Peyer's patch (tissue), 4 donors: ENCODE data around the gene TMEM117. TPM values are rescaled to one million over a fixed set of nuclear protein-coding genes. Genes with fewer than 3 reads are reported as not detected.

ENCODE experiments used
- DNase-seq, 3 donors: peaks; one replicate each; pipeline ENCODE4 v3.0.0-alpha.2; 2017 to 2019
- H3K27ac ChIP-seq, 4 donors: fragments of 200-600 bp; sonication (generic); one replicate each; pipeline ENCODE4 v1.5.1; 2016 to 2019
- H3K27me3 ChIP-seq, 2 donors: fragments of 200-600 bp; sonication (generic); one replicate each; pipeline ENCODE4 v1.5.1; 2019
- H3K36me3 ChIP-seq, 3 donors: fragments of 200-600 bp; sonication (generic); one replicate each; pipeline ENCODE4 v1.5.1; 2016 to 2019
- H3K4me1 ChIP-seq, 4 donors: fragments of 200-600 bp; sonication (generic); one replicate each; pipeline ENCODE4 v1.5.1; 2016 to 2019
- H3K4me3 ChIP-seq, 4 donors: fragments of 200-600 bp; sonication (generic); 1 replicate in 3 of 4; 2 replicates in 1 of 4; pipeline ENCODE4 v1.5.1; 2016 to 2019; ENCODE audit warnings: mild to moderate bottlenecking in 1 of 4
- H3K9me3 ChIP-seq, 4 donors: fragments of 200-600 bp; sonication (generic); one replicate each; pipeline ENCODE4 v1.5.1; 2016 to 2019; ENCODE audit warnings: mild to moderate bottlenecking in 1 of 4
- POLR2A ChIP-seq, 2 donors: fragments of 450-650 bp; IDR thresholded peaks; one replicate each; pipeline ENCODE4 v1.5.1; 2017; ENCODE audit warnings: antibody characterized with exemption in 2 of 2, mild to moderate bottlenecking in 2 of 2, moderate library complexity in 2 of 2
- total RNA-seq, 4 donors: library from RNA; depleted of rRNA; stranded (reverse); fragments of >200 nt; gene quantifications; one replicate each; pipeline ENCODE4 v1.1.0, GENCODE V29; 2016
- TF ChIP-seq, protein P1 (sequence below), 6 experiments: fragments of 450-650 bp in 4 of 6; fragments of 200-600 bp in 2 of 6; sonication (generic) in 1 of 6; IDR thresholded peaks; one replicate each; pipeline ENCODE4 v1.5.1; 2017 to 2019; ENCODE audit warnings: antibody characterized with exemption in 6 of 6, mild to moderate bottlenecking in 3 of 6, moderate library complexity in 1 of 6

The TMEM117 gene
- total RNA-seq, 4 donors from 2014 or later: 10.7 to 60.1 (median 51.9) TPM

DNA sequence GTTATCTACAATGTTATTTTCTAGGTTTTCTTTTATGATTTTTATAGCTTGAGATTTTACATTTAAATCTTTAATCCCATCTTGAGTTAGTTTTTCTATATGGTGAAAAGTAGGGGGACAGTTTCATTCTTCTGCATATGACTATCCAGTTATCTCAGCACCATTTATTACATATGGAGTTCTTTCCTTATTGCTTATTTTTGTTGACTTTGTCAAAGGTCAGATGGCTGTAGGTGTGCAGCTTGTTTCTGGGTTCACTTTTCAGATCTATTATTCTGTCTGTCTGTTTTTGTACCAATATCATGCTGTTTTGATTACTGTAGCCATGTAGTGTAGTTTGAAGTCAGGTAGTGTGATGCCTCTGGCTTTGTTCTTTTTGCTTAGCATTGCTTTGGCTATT, 477.3 kb downstream of the TMEM117 start:
- DNase-seq: no peak
- TF ChIP-seq, protein P1, sequence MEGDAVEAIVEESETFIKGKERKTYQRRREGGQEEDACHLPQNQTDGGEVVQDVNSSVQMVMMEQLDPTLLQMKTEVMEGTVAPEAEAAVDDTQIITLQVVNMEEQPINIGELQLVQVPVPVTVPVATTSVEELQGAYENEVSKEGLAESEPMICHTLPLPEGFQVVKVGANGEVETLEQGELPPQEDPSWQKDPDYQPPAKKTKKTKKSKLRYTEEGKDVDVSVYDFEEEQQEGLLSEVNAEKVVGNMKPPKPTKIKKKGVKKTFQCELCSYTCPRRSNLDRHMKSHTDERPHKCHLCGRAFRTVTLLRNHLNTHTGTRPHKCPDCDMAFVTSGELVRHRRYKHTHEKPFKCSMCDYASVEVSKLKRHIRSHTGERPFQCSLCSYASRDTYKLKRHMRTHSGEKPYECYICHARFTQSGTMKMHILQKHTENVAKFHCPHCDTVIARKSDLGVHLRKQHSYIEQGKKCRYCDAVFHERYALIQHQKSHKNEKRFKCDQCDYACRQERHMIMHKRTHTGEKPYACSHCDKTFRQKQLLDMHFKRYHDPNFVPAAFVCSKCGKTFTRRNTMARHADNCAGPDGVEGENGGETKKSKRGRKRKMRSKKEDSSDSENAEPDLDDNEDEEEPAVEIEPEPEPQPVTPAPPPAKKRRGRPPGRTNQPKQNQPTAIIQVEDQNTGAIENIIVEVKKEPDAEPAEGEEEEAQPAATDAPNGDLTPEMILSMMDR (IDR thresholded peaks at IDR 0.05): no peak
- no peak for TF ChIP-seq POLR2A (IDR thresholded peaks at IDR 0.05)
- no peaks in the 10 kb centered on the region for H3K9me3 ChIP-seq
- H3K27ac ChIP-seq: no peak overlapping the region
- no peak overlapping the region for H3K4me3 ChIP-seq
- H3K4me1 ChIP-seq: no peaks in the 10 kb centered on the region
- no peaks in the 10 kb centered on the region for H3K27me3 ChIP-seq
- no peaks in the 10 kb centered on the region for H3K36me3 ChIP-seq

DNA sequence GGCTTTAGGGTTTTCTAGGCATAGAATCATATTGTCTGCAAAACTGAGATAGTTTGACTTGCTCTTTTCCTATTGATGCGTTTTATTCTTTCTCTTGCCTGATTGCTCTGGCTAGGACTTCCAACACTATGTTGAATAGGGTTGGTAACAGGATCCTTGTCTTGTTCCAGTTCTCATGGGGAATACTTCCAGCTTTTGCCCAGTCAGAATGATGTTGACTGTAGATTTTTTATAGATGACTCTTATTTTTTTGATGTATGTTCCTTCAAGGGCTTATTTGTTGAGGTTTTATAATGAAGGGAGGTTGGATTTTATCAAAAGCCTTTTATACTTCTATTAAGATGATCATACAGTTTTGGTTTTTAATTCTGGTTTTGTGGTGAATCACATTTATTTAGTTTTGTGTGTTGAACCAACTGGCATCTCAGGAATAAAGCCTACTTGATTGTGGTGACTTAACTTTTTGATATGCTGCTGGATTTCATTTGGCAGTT, 478.2 kb downstream of the TMEM117 start:
- DNase-seq: no peak
- no peaks in the 10 kb centered on the region for H3K36me3 ChIP-seq
- no peaks in the 10 kb centered on the region for H3K4me1 ChIP-seq
- H3K4me3 ChIP-seq: no peak overlapping the region
- H3K27ac ChIP-seq: no peak overlapping the region
- no peak for TF ChIP-seq POLR2A (IDR thresholded peaks at IDR 0.05)
- TF ChIP-seq, protein P1 (IDR thresholded peaks at IDR 0.05): no peak
- no peaks in the 10 kb centered on the region for H3K27me3 ChIP-seq
- H3K9me3 ChIP-seq: no peaks in the 10 kb centered on the region

DNA sequence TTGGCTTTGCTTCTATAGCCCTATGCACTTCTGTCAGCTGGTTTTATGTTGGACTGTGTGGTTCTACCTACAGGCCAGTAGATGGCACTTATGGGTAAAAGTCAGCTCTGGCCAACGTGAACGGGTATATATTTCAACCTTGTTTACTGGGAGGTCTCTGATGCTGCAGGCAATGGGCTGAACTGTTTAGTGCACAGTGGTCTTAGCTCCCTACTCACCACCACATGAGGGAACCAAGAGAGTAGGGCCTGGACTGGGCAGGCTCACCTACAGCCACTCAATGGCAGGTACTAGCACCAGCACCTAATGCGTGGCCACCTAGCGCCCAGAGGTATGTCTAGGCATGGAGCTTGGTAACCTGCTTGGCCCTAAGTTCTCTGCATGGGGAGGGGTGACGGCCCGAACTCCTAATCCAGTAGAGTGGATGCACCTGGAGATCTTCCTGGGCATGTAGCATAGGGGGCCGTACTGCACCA, 481.8 kb downstream of the TMEM117 start:
- H3K27ac ChIP-seq: no peak overlapping the region
- DNase-seq: peak in 1 of 3 donors; percentile 31
- H3K4me1 ChIP-seq: no peaks in the 10 kb centered on the region
- no peak overlapping the region for H3K4me3 ChIP-seq
- no peaks in the 10 kb centered on the region for H3K27me3 ChIP-seq
- H3K9me3 ChIP-seq: no peaks in the 10 kb centered on the region
- TF ChIP-seq, protein P1 (IDR thresholded peaks at IDR 0.05): peak in 4 of 6 experiments; percentile 16 to 52 (median 40)
- TF ChIP-seq POLR2A (IDR thresholded peaks at IDR 0.05): no peak
- H3K36me3 ChIP-seq: no peaks in the 10 kb centered on the region

DNA sequence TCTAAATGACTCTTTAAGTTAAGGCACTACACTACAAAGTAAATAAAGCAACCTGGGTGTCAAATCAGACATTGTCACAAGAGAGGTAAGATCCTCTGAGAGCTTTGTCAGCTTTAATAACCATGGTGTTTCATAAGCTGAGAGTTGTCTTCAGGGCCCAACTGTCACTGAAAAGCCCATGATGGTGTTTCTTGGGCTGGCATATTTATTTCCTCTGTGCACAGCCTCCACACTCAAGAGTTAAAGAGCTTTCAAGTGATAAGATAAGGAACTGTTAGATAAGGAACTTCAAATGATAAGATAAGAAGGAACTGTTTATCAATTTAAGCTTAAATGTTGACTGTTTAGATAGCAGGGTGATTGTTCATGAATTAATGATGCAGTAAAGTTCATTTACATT, 495.4 kb downstream of the TMEM117 start:
- Histone ChIP-seq H3K27ac (no peak overlapping the region), H3K36me3 (no peaks in the 10 kb centered on the region), H3K4me3 (no peak overlapping the region), H3K9me3 (peaks cover 0 to 2% (median 0%) of the 10 kb centered on the region in 4 donors), H3K27me3 (no peaks in the 10 kb centered on the region), H3K4me1 (no peaks in the 10 kb centered on the region)
- TF ChIP-seq, protein P1 (IDR thresholded peaks at IDR 0.05): no peak
- TF ChIP-seq POLR2A (IDR thresholded peaks at IDR 0.05): no peak
- no peak for DNase-seq

DNA sequence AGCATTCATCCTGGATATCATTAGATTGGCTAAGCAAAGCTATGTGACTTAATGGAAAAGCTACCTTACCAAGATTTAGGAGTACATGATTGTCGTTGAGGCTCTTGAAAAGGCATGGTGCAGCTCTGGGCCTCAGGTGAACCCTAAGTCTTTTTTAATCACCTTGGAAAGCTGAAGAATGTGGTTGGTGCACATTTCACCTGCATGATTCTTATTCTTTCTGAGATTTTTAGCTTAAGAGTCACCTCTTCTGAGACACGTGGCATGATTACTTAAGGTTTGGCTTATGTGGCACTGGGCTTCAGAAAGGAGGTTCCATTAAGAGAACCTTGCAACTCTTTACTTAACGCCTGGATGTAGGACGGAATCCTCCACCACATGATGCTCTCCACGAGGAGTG, 498.5 kb downstream of the TMEM117 start:
- no peak for TF ChIP-seq POLR2A (IDR thresholded peaks at IDR 0.05)
- TF ChIP-seq, protein P1 (IDR thresholded peaks at IDR 0.05): no peak

DNA sequence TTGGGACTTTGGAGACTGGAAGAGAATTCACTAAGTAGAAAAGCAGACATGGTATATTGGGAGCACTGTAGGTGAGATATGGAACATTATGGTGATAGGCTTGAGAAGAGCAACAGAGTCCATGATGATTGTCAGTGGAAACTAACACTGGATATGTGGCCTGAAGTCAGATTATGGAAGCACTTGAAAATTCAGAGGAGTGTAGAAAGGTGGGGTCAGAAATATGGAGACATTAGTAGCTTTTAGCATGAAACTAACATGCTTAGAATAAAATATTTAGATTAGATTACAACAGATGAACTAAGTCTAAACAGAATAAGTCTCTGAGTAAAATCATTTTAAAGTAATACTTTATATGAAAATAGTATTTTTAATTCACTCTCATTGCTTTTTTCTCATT, 499.1 kb downstream of the TMEM117 start:
- Histone ChIP-seq H3K4me1 (no peaks in the 10 kb centered on the region), H3K4me3 (no peak overlapping the region), H3K36me3 (no peaks in the 10 kb centered on the region), H3K27me3 (no peaks in the 10 kb centered on the region), H3K9me3 (peaks cover 0 to 2% (median 0%) of the 10 kb centered on the region in 4 donors), H3K27ac (no peak overlapping the region)
- DNase-seq: no peak
- no peak for TF ChIP-seq POLR2A (IDR thresholded peaks at IDR 0.05)
- TF ChIP-seq, protein P1 (IDR thresholded peaks at IDR 0.05): no peak

More for the DNA sequence above, 498.5 kb downstream of the TMEM117 start:
- no peaks in the 10 kb centered on the region for H3K27me3 ChIP-seq
- H3K4me1 ChIP-seq: no peaks in the 10 kb centered on the region
- H3K4me3 ChIP-seq: no peak overlapping the region
- H3K36me3 ChIP-seq: no peaks in the 10 kb centered on the region
- DNase-seq: no peak
- H3K9me3 ChIP-seq: peaks cover 0 to 2% (median 0%) of the 10 kb centered on the region in 4 donors
- H3K27ac ChIP-seq: no peak overlapping the region
